Progenitor cell of endocrine pancreas (in vitro differentiated cells): ENCODE data around the gene CRYM. TPM values are rescaled to one million over a fixed set of nuclear protein-coding genes. Genes with fewer than 3 reads are reported as not detected.
A peak's percentile ranks its signal among the peaks of the same experiment; 100 is the strongest.

Source experiments
- DNase-seq: peaks from one replicate; pipeline ENCODE4 v3.0.0; 2021; ENCODE audit warnings: low spot score; ENCODE audit not compliant: unreplicated experiment
- H3K27ac Mint-ChIP-seq: 2 replicates; pipeline ENCODE4 v1.8.0; 2021; ENCODE audit warnings: mild to moderate bottlenecking, moderate library complexity, mixed read lengths
- H3K27me3 Mint-ChIP-seq: 2 replicates; pipeline ENCODE4 v1.8.0; 2021; ENCODE audit warnings: mixed read lengths
- H3K36me3 Mint-ChIP-seq: 2 replicates; pipeline ENCODE4 v1.8.0; 2022; ENCODE audit warnings: mixed read lengths; ENCODE audit not compliant: insufficient read depth
- H3K4me1 Mint-ChIP-seq: 2 replicates; pipeline ENCODE4 v1.8.0; 2021; ENCODE audit warnings: low read depth, mixed read lengths
- H3K4me3 Mint-ChIP-seq: 2 replicates; pipeline ENCODE4 v1.8.0; 2021; ENCODE audit warnings: low read depth, mild to moderate bottlenecking, moderate library complexity, mixed read lengths
- H3K9me3 Mint-ChIP-seq: 2 replicates; pipeline ENCODE4 v1.8.0; 2021; ENCODE audit warnings: low read depth, mixed read lengths
- CTCF ChIP-seq: fragments of 200-600 bp; sonication (generic); IDR thresholded peaks from one replicate; pipeline ENCODE4 v1.5.0; 2021; ENCODE audit warnings: antibody characterized with exemption, mild to moderate bottlenecking; ENCODE audit not compliant: unreplicated experiment
- total RNA-seq: library from RNA; stranded (reverse); gene quantifications from 2 replicates; pipeline ENCODE4 v1.2.1, GENCODE V29; 2021

CRYM gene
- total RNA-seq, 1 donor from 2014 or later, result 9.3 TPM

- no peak overlapping the region for H3K27ac Mint-ChIP-seq
- H3K36me3 Mint-ChIP-seq, result no peaks in the 10 kb centered on the region
- peak overlapping the region; percentile 80 for H3K4me3 Mint-ChIP-seq
- peaks cover under 1% of the 10 kb centered on the region for H3K4me1 Mint-ChIP-seq
- TF ChIP-seq CTCF, result peak; percentile 65
- peak; percentile 62 for DNase-seq
- H3K9me3 Mint-ChIP-seq, result peaks cover 4% of the 10 kb centered on the region
- peaks cover 19% of the 10 kb centered on the region for H3K27me3 Mint-ChIP-seq
These were observed 5.6 kb upstream of the CRYM start for GRCh38 chr16:21283521-21284289.

GRCh38 chr16:21281698-21282389, 3.8 kb upstream of the CRYM start:
- Mint-ChIP-seq H3K27me3 (peaks cover 23% of the 10 kb centered on the region), H3K36me3 (no peaks in the 10 kb centered on the region), H3K9me3 (peaks cover 4% of the 10 kb centered on the region), H3K4me1 (peaks cover 1% of the 10 kb centered on the region), H3K27ac (no peak overlapping the region), H3K4me3 (peak overlapping the region; percentile 1)
- TF ChIP-seq CTCF, result no peak
- DNase-seq, result no peak

- Mint-ChIP-seq H3K4me1 (peaks cover 1% of the 10 kb centered on the region), H3K27me3 (peaks cover 32% of the 10 kb centered on the region), H3K27ac (no peak overlapping the region), H3K36me3 (no peaks in the 10 kb centered on the region), H3K9me3 (peaks cover 4% of the 10 kb centered on the region), H3K4me3 (no peak overlapping the region)
- no peak for TF ChIP-seq CTCF
- no peak for DNase-seq
These were observed 1.4 kb upstream of the CRYM start for GRCh38 chr16:21279501-21279900.

GRCh38 chr16:21277045-21277926, 804 bp downstream of the CRYM start:
- Mint-ChIP-seq H3K27ac (no peak overlapping the region), H3K36me3 (no peaks in the 10 kb centered on the region), H3K4me1 (peaks cover 1% of the 10 kb centered on the region), H3K9me3 (peaks cover 4% of the 10 kb centered on the region), H3K4me3 (peak overlapping the region; percentile 73), H3K27me3 (peaks cover 32% of the 10 kb centered on the region)
- DNase-seq, result no peak
- no peak for TF ChIP-seq CTCF

GRCh38 chr16:21276090-21276489, 2.0 kb downstream of the CRYM start:
- Mint-ChIP-seq H3K27me3 (peaks cover 26% of the 10 kb centered on the region), H3K27ac (no peak overlapping the region), H3K36me3 (no peaks in the 10 kb centered on the region), H3K4me1 (peaks cover 1% of the 10 kb centered on the region), H3K9me3 (no peaks in the 10 kb centered on the region), H3K4me3 (no peak overlapping the region)
- DNase-seq, result no peak
- no peak for TF ChIP-seq CTCF
